ENCODE results near the gene PKP4.

Gene PKP4

GRCh38 chr2:158554996-158555395 lies 98.2 kb downstream of the PKP4 start:
- DNase-seq, result no peak

GRCh38 chr2:158556124-158556523 lies 99.4 kb downstream of the PKP4 start:
- no peak for DNase-seq

GRCh38 chr2:158557752-158558151 lies 101.0 kb downstream of the PKP4 start:
- no peak for DNase-seq

- DNase-seq, result no peak
Measured at GRCh38 chr2:158559252-158559651, 102.5 kb downstream of the PKP4 start.

- no peak for DNase-seq
Measured at GRCh38 chr2:158560259-158560658, 103.5 kb downstream of the PKP4 start.

GRCh38 chr2:158561054-158561453 lies 104.3 kb downstream of the PKP4 start:
- DNase-seq, result no peak

- no peak for DNase-seq
Measured at GRCh38 chr2:158567208-158567607, 110.5 kb downstream of the PKP4 start.

- no peak for DNase-seq
Measured at GRCh38 chr2:158569284-158569683, 112.5 kb downstream of the PKP4 start.

GRCh38 chr2:158570869-158571268 lies 114.1 kb downstream of the PKP4 start:
- no peak for DNase-seq

- no peak for DNase-seq
Measured at GRCh38 chr2:158573739-158574138, 117.0 kb downstream of the PKP4 start.

GRCh38 chr2:158575051-158575635 lies 118.4 kb downstream of the PKP4 start:
- no peak for DNase-seq

- DNase-seq, result no peak
Measured at GRCh38 chr2:158577141-158577540, 120.4 kb downstream of the PKP4 start.

GRCh38 chr2:158578703-158579330 lies 122.1 kb downstream of the PKP4 start:
- no peak for DNase-seq

GRCh38 chr2:158579928-158580327 lies 123.2 kb downstream of the PKP4 start:
- no peak for DNase-seq

- no peak for DNase-seq
Measured at GRCh38 chr2:158580760-158581159, 124.0 kb downstream of the PKP4 start.

- DNase-seq, result no peak
Measured at GRCh38 chr2:158582670-158583069, 125.9 kb downstream of the PKP4 start.

- no peak for DNase-seq
Measured at GRCh38 chr2:158583923-158584322, 127.2 kb downstream of the PKP4 start.

GRCh38 chr2:158586491-158586890 lies 129.7 kb downstream of the PKP4 start:
- no peak for DNase-seq

GRCh38 chr2:158589303-158589702 lies 132.6 kb downstream of the PKP4 start:
- no peak for DNase-seq

- no peak for DNase-seq
Measured at GRCh38 chr2:158598862-158599517, 142.2 kb downstream of the PKP4 start.

GRCh38 chr2:158599609-158600008 lies 142.9 kb downstream of the PKP4 start:
- no peak for DNase-seq

GRCh38 chr2:158600155-158600802 lies 143.5 kb downstream of the PKP4 start:
- DNase-seq, result no peak

- no peak for DNase-seq
Measured at GRCh38 chr2:158602027-158602426, 145.3 kb downstream of the PKP4 start.

- DNase-seq, result no peak
Measured at GRCh38 chr2:158603205-158603604, 146.5 kb downstream of the PKP4 start.

Measured in stimulated activated CD4-positive, alpha-beta T cell treated with anti-CD3 and anti-CD28 coated beads, Interleukin-1b, Interleukin-23, amount 100 ng/mL, for 48 hours (primary cell).